Panc1 (cell line): ENCODE results near the gene INPP5A.

Experiments used
- POLR2AphosphoS5 ChIP-seq: IDR thresholded peaks from 2 replicates; pipeline ENCODE4 v1.6.1; 2012; ENCODE audit warnings: mild to moderate bottlenecking, low read depth, low read length, moderate library complexity
- SIN3A ChIP-seq: IDR thresholded peaks from 2 replicates; pipeline ENCODE4 v1.6.1; 2012; ENCODE audit warnings: low read depth, mild to moderate bottlenecking, low read length, moderate library complexity, borderline replicate concordance; ENCODE audit not compliant: insufficient read depth
- TCF7L2 ChIP-seq: IDR thresholded peaks from 2 replicates; pipeline ENCODE4 v1.6.1; 2011; ENCODE audit warnings: mild to moderate bottlenecking, low read depth, low read length, inconsistent platforms
- TF ChIP-seq, protein P1 (sequence below): fragments of 450-650 bp; IDR thresholded peaks from 2 replicates; pipeline ENCODE4 v1.5.1; 2017; ENCODE audit warnings: mild to moderate bottlenecking
- TF ChIP-seq, protein P2 (sequence below), 2 experiments: IDR thresholded peaks; 2 replicates each; pipeline ENCODE4 v1.6.1; 2011 to 2012; ENCODE audit warnings: low read depth in 2 of 2, control low read depth in 1 of 2, low read length in 1 of 2, mild to moderate bottlenecking in 1 of 2, moderate library complexity in 1 of 2; ENCODE audit not compliant: insufficient read depth in 1 of 2

DNA sequence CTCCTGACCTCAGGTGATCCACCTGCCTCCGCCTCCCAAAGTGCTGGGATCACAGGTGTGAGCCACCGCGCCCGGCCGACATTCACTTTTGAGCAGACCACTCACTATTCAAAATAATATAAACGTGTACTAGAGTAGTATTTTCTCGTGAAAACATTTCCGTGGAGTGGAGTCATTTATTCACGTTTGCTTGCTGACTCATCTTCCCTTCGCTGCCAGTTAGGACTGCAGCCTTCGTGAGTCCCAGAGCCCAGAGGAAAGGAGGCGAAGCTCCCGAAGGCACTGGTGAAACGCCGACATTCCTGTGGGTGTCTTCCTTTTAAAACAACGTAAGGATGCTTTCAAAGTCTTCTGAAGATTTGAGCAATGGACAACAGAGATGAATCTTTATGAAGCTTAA lies 10.9 kb upstream of the INPP5A start:
- TF ChIP-seq, protein P1, sequence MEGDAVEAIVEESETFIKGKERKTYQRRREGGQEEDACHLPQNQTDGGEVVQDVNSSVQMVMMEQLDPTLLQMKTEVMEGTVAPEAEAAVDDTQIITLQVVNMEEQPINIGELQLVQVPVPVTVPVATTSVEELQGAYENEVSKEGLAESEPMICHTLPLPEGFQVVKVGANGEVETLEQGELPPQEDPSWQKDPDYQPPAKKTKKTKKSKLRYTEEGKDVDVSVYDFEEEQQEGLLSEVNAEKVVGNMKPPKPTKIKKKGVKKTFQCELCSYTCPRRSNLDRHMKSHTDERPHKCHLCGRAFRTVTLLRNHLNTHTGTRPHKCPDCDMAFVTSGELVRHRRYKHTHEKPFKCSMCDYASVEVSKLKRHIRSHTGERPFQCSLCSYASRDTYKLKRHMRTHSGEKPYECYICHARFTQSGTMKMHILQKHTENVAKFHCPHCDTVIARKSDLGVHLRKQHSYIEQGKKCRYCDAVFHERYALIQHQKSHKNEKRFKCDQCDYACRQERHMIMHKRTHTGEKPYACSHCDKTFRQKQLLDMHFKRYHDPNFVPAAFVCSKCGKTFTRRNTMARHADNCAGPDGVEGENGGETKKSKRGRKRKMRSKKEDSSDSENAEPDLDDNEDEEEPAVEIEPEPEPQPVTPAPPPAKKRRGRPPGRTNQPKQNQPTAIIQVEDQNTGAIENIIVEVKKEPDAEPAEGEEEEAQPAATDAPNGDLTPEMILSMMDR = no peak
- TF ChIP-seq POLR2AphosphoS5 = no peak
- no peak for TF ChIP-seq TCF7L2
- TF ChIP-seq, protein P2, sequence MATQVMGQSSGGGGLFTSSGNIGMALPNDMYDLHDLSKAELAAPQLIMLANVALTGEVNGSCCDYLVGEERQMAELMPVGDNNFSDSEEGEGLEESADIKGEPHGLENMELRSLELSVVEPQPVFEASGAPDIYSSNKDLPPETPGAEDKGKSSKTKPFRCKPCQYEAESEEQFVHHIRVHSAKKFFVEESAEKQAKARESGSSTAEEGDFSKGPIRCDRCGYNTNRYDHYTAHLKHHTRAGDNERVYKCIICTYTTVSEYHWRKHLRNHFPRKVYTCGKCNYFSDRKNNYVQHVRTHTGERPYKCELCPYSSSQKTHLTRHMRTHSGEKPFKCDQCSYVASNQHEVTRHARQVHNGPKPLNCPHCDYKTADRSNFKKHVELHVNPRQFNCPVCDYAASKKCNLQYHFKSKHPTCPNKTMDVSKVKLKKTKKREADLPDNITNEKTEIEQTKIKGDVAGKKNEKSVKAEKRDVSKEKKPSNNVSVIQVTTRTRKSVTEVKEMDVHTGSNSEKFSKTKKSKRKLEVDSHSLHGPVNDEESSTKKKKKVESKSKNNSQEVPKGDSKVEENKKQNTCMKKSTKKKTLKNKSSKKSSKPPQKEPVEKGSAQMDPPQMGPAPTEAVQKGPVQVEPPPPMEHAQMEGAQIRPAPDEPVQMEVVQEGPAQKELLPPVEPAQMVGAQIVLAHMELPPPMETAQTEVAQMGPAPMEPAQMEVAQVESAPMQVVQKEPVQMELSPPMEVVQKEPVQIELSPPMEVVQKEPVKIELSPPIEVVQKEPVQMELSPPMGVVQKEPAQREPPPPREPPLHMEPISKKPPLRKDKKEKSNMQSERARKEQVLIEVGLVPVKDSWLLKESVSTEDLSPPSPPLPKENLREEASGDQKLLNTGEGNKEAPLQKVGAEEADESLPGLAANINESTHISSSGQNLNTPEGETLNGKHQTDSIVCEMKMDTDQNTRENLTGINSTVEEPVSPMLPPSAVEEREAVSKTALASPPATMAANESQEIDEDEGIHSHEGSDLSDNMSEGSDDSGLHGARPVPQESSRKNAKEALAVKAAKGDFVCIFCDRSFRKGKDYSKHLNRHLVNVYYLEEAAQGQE (IDR thresholded peaks at IDR 0.05; ENCODE audit: insufficient read depth in 1 of 2, low read depth in 2 of 2, low read length in 1 of 2) = no peak
- TF ChIP-seq SIN3A = no peak
